Measurements from ENCODE around the gene FEV.

DNA sequence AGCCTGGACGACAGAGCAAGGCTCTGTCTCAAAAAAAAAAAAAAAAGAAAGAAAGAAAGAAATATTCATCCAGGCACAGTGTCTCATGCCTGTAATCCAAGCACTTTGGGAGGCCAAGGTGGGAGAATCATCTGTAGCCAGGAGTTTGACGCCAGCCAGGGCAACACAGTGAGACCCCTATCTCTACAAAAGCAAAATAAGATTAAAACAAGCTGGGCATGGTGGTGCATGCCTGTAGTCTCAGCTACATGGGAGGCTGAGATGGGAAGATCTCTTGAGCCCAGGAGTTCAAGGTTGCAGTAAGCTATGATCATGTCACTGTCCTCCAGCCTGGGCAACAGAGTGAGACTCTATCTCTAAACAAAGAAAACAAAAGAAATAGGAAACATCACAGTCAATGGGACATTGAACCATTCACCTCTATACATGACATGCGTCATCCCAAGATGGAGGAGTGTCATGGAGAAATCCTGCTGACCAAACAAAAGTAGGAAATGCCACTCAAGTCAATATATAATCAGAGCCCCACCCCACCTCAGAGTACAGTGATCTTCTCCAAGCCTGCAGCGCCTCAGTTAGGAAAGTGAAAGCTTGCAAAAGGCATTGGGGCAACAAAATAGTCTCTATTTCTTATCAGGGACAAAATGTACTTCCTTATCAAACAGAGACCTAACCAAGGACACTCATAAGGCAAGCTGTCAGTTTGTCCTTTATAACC lies 9.8 kb downstream of the FEV start:
- TF ChIP-seq, protein P1, sequence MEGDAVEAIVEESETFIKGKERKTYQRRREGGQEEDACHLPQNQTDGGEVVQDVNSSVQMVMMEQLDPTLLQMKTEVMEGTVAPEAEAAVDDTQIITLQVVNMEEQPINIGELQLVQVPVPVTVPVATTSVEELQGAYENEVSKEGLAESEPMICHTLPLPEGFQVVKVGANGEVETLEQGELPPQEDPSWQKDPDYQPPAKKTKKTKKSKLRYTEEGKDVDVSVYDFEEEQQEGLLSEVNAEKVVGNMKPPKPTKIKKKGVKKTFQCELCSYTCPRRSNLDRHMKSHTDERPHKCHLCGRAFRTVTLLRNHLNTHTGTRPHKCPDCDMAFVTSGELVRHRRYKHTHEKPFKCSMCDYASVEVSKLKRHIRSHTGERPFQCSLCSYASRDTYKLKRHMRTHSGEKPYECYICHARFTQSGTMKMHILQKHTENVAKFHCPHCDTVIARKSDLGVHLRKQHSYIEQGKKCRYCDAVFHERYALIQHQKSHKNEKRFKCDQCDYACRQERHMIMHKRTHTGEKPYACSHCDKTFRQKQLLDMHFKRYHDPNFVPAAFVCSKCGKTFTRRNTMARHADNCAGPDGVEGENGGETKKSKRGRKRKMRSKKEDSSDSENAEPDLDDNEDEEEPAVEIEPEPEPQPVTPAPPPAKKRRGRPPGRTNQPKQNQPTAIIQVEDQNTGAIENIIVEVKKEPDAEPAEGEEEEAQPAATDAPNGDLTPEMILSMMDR (IDR thresholded peaks at IDR 0.05): no peak
- TF ChIP-seq POLR2A (IDR thresholded peaks at IDR 0.05) (no peak), POLR2AphosphoS5 (IDR thresholded peaks at IDR 0.05) (peak; percentile 42)

Measured in prostate gland (tissue), 2 donors.